Measurements from ENCODE around the gene DLG2. TPM values are rescaled to one million over a fixed set of nuclear protein-coding genes. Genes with fewer than 3 reads are reported as not detected.
"Not testable (repeated sequence)": the region's sequence is repeated elsewhere in the genome, so short reads cannot be mapped to it uniquely, and the experiment has no call there.

Gene DLG2
- 6.7 to 7.5 TPM (median 7.4 TPM) in 3 replicates for total RNA-seq

DNA sequence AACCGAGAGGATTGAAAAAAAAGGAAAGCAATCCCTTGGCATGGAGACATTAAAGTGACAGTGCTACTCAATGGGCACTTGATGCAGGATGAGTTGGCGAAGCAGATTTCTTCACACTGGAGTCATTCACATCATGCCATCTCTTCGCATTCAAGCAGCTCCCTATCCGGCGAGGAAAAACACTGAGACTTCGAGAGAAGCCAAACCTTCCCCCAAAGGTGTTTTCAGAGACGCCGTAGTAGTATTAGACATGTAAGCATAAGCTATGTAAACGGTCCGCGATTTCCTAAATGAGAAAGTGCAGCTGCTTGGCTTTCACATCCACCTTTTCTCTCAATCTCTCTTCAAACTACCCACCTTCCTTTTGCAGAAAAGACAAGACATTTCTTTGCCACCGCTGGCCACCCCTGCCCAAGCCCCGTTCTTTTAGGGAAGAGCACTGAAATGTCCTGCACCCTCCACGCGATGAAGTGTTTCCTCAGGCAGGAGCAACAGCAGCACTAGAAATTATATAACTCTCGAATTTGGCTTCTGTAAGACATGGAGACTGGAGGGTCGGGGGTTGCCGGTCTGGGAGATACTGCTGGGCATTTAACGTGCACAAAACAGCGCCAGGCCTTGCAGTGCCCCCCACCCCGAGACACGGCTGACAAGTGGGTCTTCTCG lies at the start of gene DLG2:
DLG2 (minus strand) TSS at position 13 of the 666 bp plus-strand sequence.
- Mint-ChIP-seq H3K9me3 (no peaks in the 10 kb centered on the region), H3K27me3 (ENCODE audit: low read depth) (peaks cover 12% of the 10 kb centered on the region), H3K27ac (peak within 1 kb of the TSS; percentile 96), H3K36me3 (no peaks in the 10 kb centered on the region), H3K4me1 (peaks cover 26% of the 10 kb centered on the region), H3K4me3 (peak within 1 kb of the TSS; percentile 92)
- no peak for DNase-seq (ENCODE audit: low spot score in 2 of 2, unreplicated experiment in 2 of 2)
- TF ChIP-seq, protein P1, sequence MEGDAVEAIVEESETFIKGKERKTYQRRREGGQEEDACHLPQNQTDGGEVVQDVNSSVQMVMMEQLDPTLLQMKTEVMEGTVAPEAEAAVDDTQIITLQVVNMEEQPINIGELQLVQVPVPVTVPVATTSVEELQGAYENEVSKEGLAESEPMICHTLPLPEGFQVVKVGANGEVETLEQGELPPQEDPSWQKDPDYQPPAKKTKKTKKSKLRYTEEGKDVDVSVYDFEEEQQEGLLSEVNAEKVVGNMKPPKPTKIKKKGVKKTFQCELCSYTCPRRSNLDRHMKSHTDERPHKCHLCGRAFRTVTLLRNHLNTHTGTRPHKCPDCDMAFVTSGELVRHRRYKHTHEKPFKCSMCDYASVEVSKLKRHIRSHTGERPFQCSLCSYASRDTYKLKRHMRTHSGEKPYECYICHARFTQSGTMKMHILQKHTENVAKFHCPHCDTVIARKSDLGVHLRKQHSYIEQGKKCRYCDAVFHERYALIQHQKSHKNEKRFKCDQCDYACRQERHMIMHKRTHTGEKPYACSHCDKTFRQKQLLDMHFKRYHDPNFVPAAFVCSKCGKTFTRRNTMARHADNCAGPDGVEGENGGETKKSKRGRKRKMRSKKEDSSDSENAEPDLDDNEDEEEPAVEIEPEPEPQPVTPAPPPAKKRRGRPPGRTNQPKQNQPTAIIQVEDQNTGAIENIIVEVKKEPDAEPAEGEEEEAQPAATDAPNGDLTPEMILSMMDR (IDR thresholded peaks at IDR 0.05; ENCODE audit: unreplicated experiment), result no peak

DNA sequence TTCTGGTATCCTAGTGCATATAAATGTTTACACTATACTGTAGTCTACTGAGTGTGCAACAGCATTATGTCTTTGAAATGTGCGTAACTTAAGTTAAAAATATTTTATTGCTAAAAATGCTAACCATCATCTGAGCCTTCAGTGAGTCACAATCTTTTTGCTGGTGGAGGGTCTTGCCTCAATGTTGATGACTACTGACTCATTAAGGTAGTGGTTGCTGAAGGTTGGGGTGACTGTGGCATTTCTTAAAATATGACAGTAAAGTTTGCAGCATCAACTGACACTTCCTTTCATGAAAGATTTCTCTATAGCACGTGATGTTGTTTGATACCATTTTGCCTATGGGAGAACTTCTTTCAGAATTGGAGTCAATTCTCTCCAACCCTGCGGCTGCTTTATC lies 46.2 kb upstream of the DLG2 start:
- Mint-ChIP-seq H3K36me3 (no peaks in the 10 kb centered on the region), H3K4me1 (no peaks in the 10 kb centered on the region), H3K9me3 (peaks cover 16% of the 10 kb centered on the region), H3K27me3 (ENCODE audit: low read depth) (no peaks in the 10 kb centered on the region), H3K27ac (no peak overlapping the region), H3K4me3 (no peak overlapping the region)
- DNase-seq (ENCODE audit: low spot score in 2 of 2, unreplicated experiment in 2 of 2), result no peak
- TF ChIP-seq, protein P1 (IDR thresholded peaks at IDR 0.05; ENCODE audit: unreplicated experiment), result no peak

DNA sequence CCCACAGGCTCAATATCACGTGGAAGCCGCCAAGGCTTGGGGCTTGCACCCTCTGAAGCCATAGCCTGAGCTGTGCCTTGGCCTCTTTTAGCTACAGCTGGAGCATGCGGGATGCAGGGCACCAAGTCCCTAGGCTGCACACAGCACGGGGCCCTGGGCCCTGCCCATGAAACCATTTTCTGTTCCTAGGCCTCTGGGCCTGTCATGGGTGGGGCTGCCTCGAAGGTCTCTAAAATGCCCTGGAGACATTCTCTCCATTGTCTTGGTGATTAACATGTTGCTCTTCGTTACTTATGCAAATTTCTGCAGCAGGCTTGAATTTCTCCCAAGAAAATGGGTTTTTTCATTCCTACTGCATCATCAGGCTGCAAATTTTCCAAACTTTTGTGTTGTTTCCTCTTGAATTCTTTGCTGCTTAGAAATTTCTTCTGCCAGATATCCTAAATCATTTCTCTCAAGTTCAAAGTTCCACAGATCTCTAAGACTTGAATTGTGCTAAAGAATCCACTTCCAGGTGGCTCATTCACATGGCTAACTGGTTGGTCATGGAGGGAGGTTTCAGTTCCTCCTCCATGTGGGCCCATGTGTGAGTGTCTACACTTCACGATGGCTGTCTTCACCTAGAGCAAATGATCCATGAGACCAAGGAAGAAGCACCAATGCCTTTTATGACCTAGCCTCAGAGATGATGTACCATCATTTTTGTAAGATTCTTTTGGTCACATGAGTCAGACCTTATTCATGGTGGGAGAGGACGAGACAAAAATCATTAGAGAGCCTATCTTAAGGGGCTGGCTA lies 45.2 kb upstream of the DLG2 start:
- TF ChIP-seq, protein P1 (IDR thresholded peaks at IDR 0.05; ENCODE audit: unreplicated experiment), result no peak
- Mint-ChIP-seq H3K9me3 (peaks cover 16% of the 10 kb centered on the region), H3K27ac (no peak overlapping the region)

DNA sequence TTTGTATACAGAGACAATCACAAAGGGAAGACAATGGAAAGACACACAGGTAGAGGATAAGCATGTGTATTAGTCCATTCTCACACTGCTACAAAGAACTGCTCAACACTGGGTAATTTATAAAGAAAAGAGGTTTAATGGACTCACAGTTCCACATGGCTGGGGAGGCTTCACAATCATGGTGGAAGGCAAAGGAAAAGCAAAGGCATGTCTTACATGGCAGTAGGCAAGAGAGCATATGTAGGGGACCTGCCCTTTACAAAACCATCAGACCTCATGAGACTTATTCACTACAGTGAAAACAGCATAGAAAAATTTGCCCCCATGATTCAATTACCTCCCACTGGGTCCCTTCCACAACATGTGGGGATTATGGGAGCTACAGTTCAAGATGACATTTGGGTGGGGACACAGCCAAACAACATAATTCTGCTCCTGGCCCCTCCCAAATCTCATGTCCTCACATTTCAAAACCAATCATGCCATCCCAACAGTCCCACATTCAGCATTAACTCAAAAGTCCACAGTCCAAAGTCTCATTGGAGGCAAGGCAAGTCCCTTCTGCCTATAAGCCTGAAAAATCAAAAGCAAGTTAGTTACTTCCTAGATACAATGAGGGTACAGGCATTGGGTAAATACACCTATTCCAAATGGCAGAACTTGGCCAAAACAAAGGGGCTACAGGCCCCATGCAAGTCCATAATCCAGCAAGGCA lies 44.0 kb upstream of the DLG2 start:
- H3K9me3 Mint-ChIP-seq, result peaks cover 16% of the 10 kb centered on the region
- not testable (repeated sequence) for DNase-seq (ENCODE audit: low spot score in 2 of 2, unreplicated experiment in 2 of 2); H3K4me3 Mint-ChIP-seq; H3K4me1 Mint-ChIP-seq; H3K27ac Mint-ChIP-seq; H3K27me3 Mint-ChIP-seq (ENCODE audit: low read depth); H3K36me3 Mint-ChIP-seq

More for the DNA sequence above, 45.2 kb upstream of the DLG2 start:
- Mint-ChIP-seq H3K27me3 (ENCODE audit: low read depth) (no peaks in the 10 kb centered on the region), H3K4me1 (no peaks in the 10 kb centered on the region), H3K36me3 (no peaks in the 10 kb centered on the region), H3K4me3 (no peak overlapping the region)
- DNase-seq (ENCODE audit: low spot score in 2 of 2, unreplicated experiment in 2 of 2), result no peak

DNA sequence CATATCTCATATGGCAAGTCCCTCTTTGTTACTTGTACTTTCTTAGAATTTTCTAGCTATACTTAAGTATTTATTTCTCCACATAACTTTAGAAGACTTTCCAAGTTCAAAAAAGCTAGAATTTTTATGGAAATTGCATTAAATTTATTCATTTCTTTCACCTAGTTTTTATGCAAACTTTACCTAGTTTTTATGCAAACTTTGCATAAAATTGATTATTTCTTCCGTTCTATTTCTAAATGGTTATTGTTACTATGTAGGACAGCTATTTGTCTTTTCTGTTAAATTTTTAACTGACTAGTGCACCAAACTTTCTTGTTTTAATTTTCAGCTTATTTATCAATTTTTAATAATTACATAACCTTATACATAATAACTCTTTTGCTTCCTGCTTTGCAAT lies 41.0 kb upstream of the DLG2 start:
- H3K4me1 Mint-ChIP-seq, result peaks cover 7% of the 10 kb centered on the region
- no peaks in the 10 kb centered on the region for H3K36me3 Mint-ChIP-seq
- H3K4me3 Mint-ChIP-seq, result no peak overlapping the region
- TF ChIP-seq, protein P1 (IDR thresholded peaks at IDR 0.05; ENCODE audit: unreplicated experiment), result no peak
- H3K27ac Mint-ChIP-seq, result no peak overlapping the region
- H3K27me3 Mint-ChIP-seq (ENCODE audit: low read depth), result no peaks in the 10 kb centered on the region
- peaks cover 6% of the 10 kb centered on the region for H3K9me3 Mint-ChIP-seq
- DNase-seq (ENCODE audit: low spot score in 2 of 2, unreplicated experiment in 2 of 2), result no peak

DNA sequence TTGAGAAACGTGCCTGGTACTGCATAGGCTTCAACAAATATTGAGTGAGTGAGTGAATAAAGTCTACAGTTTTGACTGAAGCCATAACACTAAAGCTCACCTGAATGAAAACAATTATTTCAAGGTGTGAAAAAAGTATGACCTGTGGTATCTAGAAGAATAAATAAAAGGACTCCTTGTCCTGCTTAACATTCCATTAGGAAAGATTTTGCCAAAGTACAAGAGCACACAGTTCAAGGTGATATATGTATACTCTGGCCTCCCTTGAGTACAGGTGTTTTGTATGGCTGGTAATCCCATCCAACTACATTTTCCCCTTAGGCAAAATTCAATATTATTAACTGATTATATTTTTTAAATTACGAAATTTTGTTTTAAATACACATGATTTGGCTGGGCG lies 39.5 kb upstream of the DLG2 start:
- no peak overlapping the region for H3K4me3 Mint-ChIP-seq

More for the DNA sequence above, 39.5 kb upstream of the DLG2 start:
- no peaks in the 10 kb centered on the region for H3K9me3 Mint-ChIP-seq
- no peak for DNase-seq (ENCODE audit: low spot score in 2 of 2, unreplicated experiment in 2 of 2)
- TF ChIP-seq, protein P1 (IDR thresholded peaks at IDR 0.05; ENCODE audit: unreplicated experiment), result no peak
- H3K4me1 Mint-ChIP-seq, result peaks cover 18% of the 10 kb centered on the region
- peaks cover 3% of the 10 kb centered on the region for H3K36me3 Mint-ChIP-seq
- H3K27ac Mint-ChIP-seq, result no peak overlapping the region
- H3K27me3 Mint-ChIP-seq (ENCODE audit: low read depth), result no peaks in the 10 kb centered on the region

Measured in mesothelial cell of epicardium (in vitro differentiated cells).